GM23338 (cell line): ENCODE data around the gene RTP5.

ENCODE experiments used
- CTCF ChIP-seq, 2 experiments: fragments of 200-600 bp in 1 of 2; sonication (generic) in 1 of 2; conservative IDR thresholded peaks; 2 replicates each; pipeline versions ENCODE4 v1.5.1 to v1.6.1; 2016 to 2017; ENCODE audit warnings: antibody characterized with exemption in 2 of 2, low read depth in 2 of 2, mild to moderate bottlenecking in 2 of 2, moderate library complexity in 1 of 2
- EZH2 ChIP-seq: fragments of 200-600 bp; sonication (generic); IDR thresholded peaks from one replicate; pipeline ENCODE4 v1.8.0; 2017; ENCODE audit warnings: antibody characterized with exemption, mild to moderate bottlenecking, low read depth; ENCODE audit not compliant: unreplicated experiment
- NANOG ChIP-seq: IDR thresholded peaks from 2 replicates; pipeline ENCODE4 v1.6.1; 2016; ENCODE audit warnings: antibody characterized with exemption, borderline replicate concordance
- POLR2AphosphoS5 ChIP-seq: IDR thresholded peaks from 2 replicates; pipeline ENCODE4 v1.6.1; 2016; ENCODE audit warnings: antibody characterized with exemption, low read depth
- REST ChIP-seq: IDR thresholded peaks from one replicate; pipeline ENCODE4 v1.6.1; 2018; ENCODE audit warnings: antibody characterized with exemption; ENCODE audit not compliant: unreplicated experiment

- TF ChIP-seq EZH2 = no peak
- TF ChIP-seq CTCF (conservative IDR thresholded peaks at IDR 0.05; ENCODE audit: low read depth in 2 of 2) = no peak
- no peak for TF ChIP-seq NANOG
- TF ChIP-seq REST = no peak
- no peak for TF ChIP-seq POLR2AphosphoS5
These were observed 47.9 kb upstream of the RTP5 start for GRCh38 chr2:241821460-241822263.
